OCI-LY1 (cell line): ENCODE data around the gene RDH11.
"Not testable (repeated sequence)": the region's sequence is repeated elsewhere in the genome, so short reads cannot be mapped to it uniquely, and the experiment has no call there.

Source experiments
- H2AFZ ChIP-seq: fragments of 200-600 bp; sonication (generic), shearing (Covaris generic); 2 replicates; pipeline ENCODE4 v1.6.0; 2014; ENCODE audit warnings: antibody characterized with exemption, mild to moderate bottlenecking, low read length
- H3F3A ChIP-seq: fragments of 200-600 bp; sonication (generic), shearing (Covaris generic); 2 replicates; pipeline ENCODE4 v1.6.0; 2014; ENCODE audit warnings: mild to moderate bottlenecking, antibody characterized with exemption, low read length, moderate library complexity; ENCODE audit not compliant: insufficient read depth
- H3K27ac ChIP-seq: fragments of 200-600 bp; sonication (generic); 2 replicates; pipeline ENCODE4 v1.5.1; 2014; ENCODE audit warnings: low read length, mixed run types, mild to moderate bottlenecking, low read depth; ENCODE audit not compliant: poor library complexity, severe bottlenecking
- H3K27me3 ChIP-seq: fragments of 200-600 bp; sonication (generic); 2 replicates; pipeline ENCODE4 v1.6.0; 2014; ENCODE audit warnings: antibody characterized with exemption, mild to moderate bottlenecking, low read length, moderate library complexity; ENCODE audit not compliant: insufficient read depth
- H3K36me3 ChIP-seq: fragments of 200-600 bp; sonication (generic); 2 replicates; pipeline ENCODE4 v1.6.1; 2014; ENCODE audit warnings: mild to moderate bottlenecking, antibody characterized with exemption, low read length, moderate library complexity, mixed read lengths; ENCODE audit not compliant: insufficient read depth
- H3K4me1 ChIP-seq: fragments of 200-600 bp; sonication (generic); 2 replicates; pipeline ENCODE4 v1.5.1; 2014; ENCODE audit warnings: mild to moderate bottlenecking, low read length, moderate library complexity; ENCODE audit not compliant: insufficient read depth, severe bottlenecking
- H3K4me2 ChIP-seq: fragments of 200-600 bp; sonication (generic), shearing (Covaris generic); 2 replicates; pipeline ENCODE4 v1.6.1; 2014; ENCODE audit warnings: low read length
- H3K4me3 ChIP-seq: fragments of 200-600 bp; sonication (generic); 2 replicates; pipeline ENCODE4 v1.5.1; 2014; ENCODE audit warnings: low read length, low read depth, mild to moderate bottlenecking, mixed read lengths; ENCODE audit not compliant: poor library complexity, severe bottlenecking
- H3K79me2 ChIP-seq: fragments of 200-600 bp; shearing (Covaris generic); 2 replicates; pipeline ENCODE4 v1.6.1; 2016; ENCODE audit warnings: mixed run types, low read length, mixed read lengths; ENCODE audit not compliant: insufficient read depth
- H3K9ac ChIP-seq: fragments of 200-600 bp; sonication (generic), shearing (Covaris generic); 2 replicates; pipeline ENCODE4 v1.6.1; 2014; ENCODE audit warnings: mild to moderate bottlenecking, low read length, mixed read lengths
- H3K9me2 ChIP-seq: fragments of 200-600 bp; sonication (generic), shearing (Covaris generic); 2 replicates; pipeline ENCODE4 v1.6.1; 2014; ENCODE audit warnings: low read depth, mild to moderate bottlenecking, low read length, mixed read lengths
- H3K9me3 ChIP-seq: fragments of 200-600 bp; shearing (Covaris generic); 2 replicates; pipeline ENCODE4 v1.6.1; 2014; ENCODE audit warnings: low read length, mixed read lengths
- H4K20me1 ChIP-seq: fragments of 200-600 bp; sonication (generic), shearing (Covaris generic); 2 replicates; pipeline ENCODE4 v1.6.0; 2016; ENCODE audit warnings: mild to moderate bottlenecking, low read length; ENCODE audit not compliant: insufficient read depth
- EZH2 ChIP-seq: fragments of 200-600 bp; sonication (generic), shearing (Covaris generic); IDR thresholded peaks from 2 replicates; pipeline ENCODE4 v1.8.0; 2017; ENCODE audit warnings: borderline replicate concordance, mixed run types, mild to moderate bottlenecking, antibody characterized with exemption, low read length, moderate library complexity, mixed read lengths
- TF ChIP-seq, protein P1 (sequence below): fragments of 200-600 bp; sonication (generic), shearing (Covaris generic); IDR thresholded peaks from 2 replicates; pipeline ENCODE4 v1.5.1; 2017; ENCODE audit warnings: mild to moderate bottlenecking, antibody characterized with exemption, low read length, moderate library complexity, mixed read lengths

Gene RDH11

DNA sequence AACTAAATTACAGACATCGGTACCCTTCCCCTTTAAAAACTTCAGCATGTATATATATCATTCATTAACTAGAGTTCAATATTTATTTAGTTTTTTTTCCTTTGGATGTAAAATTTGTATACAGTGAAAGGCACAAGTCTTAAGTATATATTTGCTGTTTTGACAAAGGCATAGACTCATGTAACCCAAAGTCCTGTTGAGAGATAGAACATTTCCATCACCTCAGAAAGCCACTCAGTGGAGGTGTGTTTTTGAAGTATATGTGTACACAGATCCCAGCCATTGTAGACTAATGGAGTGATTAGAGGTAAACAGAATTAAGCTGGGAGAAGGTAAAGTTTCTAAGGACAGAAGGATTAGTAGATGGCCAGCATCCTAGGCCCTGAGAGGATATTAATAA is 21.5 kb upstream of the RDH11 start:
- no peaks in the 10 kb centered on the region for H3K4me1 ChIP-seq
- TF ChIP-seq, protein P1, sequence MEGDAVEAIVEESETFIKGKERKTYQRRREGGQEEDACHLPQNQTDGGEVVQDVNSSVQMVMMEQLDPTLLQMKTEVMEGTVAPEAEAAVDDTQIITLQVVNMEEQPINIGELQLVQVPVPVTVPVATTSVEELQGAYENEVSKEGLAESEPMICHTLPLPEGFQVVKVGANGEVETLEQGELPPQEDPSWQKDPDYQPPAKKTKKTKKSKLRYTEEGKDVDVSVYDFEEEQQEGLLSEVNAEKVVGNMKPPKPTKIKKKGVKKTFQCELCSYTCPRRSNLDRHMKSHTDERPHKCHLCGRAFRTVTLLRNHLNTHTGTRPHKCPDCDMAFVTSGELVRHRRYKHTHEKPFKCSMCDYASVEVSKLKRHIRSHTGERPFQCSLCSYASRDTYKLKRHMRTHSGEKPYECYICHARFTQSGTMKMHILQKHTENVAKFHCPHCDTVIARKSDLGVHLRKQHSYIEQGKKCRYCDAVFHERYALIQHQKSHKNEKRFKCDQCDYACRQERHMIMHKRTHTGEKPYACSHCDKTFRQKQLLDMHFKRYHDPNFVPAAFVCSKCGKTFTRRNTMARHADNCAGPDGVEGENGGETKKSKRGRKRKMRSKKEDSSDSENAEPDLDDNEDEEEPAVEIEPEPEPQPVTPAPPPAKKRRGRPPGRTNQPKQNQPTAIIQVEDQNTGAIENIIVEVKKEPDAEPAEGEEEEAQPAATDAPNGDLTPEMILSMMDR, result no peak
- TF ChIP-seq EZH2, result no peak
- no peak overlapping the region for H3K4me3 ChIP-seq
- H2AFZ ChIP-seq, result no peak overlapping the region
- H3K27ac ChIP-seq, result no peak overlapping the region
- H3K36me3 ChIP-seq, result no peaks in the 10 kb centered on the region
- no peaks in the 10 kb centered on the region for H3K9me3 ChIP-seq
- no peak overlapping the region for H3K4me2 ChIP-seq
- no peaks in the 10 kb centered on the region for H4K20me1 ChIP-seq
- H3F3A ChIP-seq, result no peaks in the 10 kb centered on the region
- H3K79me2 ChIP-seq, result no peaks in the 10 kb centered on the region
- H3K9ac ChIP-seq, result no peak overlapping the region
- no peaks in the 10 kb centered on the region for H3K9me2 ChIP-seq
- H3K27me3 ChIP-seq, result no peaks in the 10 kb centered on the region

GRCh38 chr14:67710209-67710608 is 14.6 kb upstream of the RDH11 start:
- Histone ChIP-seq H3F3A (no peaks in the 10 kb centered on the region), H3K27me3 (no peaks in the 10 kb centered on the region), H3K4me1 (no peaks in the 10 kb centered on the region), H3K4me2 (no peak overlapping the region), H3K79me2 (no peaks in the 10 kb centered on the region), H2AFZ (no peak overlapping the region), H3K4me3 (no peak overlapping the region), H3K9me3 (peaks cover 19% of the 10 kb centered on the region), H3K27ac (no peak overlapping the region), H3K9me2 (no peaks in the 10 kb centered on the region), H4K20me1 (no peaks in the 10 kb centered on the region), H3K9ac (no peak overlapping the region), H3K36me3 (no peaks in the 10 kb centered on the region)
- no peak for TF ChIP-seq EZH2
- TF ChIP-seq, protein P1, result no peak

- not testable (repeated sequence) for H3K9me2 ChIP-seq, H3K27ac ChIP-seq, H3K9ac ChIP-seq, H3K4me3 ChIP-seq, H4K20me1 ChIP-seq, H3K4me1 ChIP-seq, H3K27me3 ChIP-seq, H3K4me2 ChIP-seq, H3F3A ChIP-seq, H2AFZ ChIP-seq, H3K36me3 ChIP-seq, H3K79me2 ChIP-seq
- peaks cover 19% of the 10 kb centered on the region for H3K9me3 ChIP-seq
Measured at GRCh38 chr14:67709796-67710195, 14.2 kb upstream of the RDH11 start.

DNA sequence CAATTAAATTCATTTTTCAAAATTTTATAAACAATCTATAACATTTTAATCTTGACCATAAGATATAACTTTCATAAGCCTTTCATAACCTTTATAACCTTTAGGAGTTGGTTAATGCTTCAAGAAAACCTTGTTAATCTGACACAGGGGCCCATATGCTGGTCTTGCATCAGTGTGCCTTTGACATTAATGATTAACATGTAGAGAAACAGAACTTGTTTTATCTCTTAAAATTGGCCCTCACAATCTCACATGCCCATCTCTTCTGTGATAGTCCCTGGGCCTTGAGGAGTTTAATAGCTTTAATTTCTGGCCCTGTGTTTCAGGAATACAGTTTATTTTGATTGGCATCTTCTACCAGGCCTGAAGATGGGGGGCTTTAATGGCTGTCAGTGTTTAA is 13.8 kb upstream of the RDH11 start:
- H3K27me3 ChIP-seq, H3K36me3 ChIP-seq, H3K4me1 ChIP-seq, H4K20me1 ChIP-seq, H3K9ac ChIP-seq, H3K4me3 ChIP-seq, H3K4me2 ChIP-seq, H3K9me2 ChIP-seq, H2AFZ ChIP-seq, H3F3A ChIP-seq, H3K27ac ChIP-seq, H3K79me2 ChIP-seq: not testable (repeated sequence)
- H3K9me3 ChIP-seq, result peaks cover 19% of the 10 kb centered on the region
